Measurements from ENCODE around the gene PDE1A. TPM values are rescaled to one million over a fixed set of nuclear protein-coding genes. Genes with fewer than 3 reads are reported as not detected.
"Not testable (repeated sequence)": the region's sequence is repeated elsewhere in the genome, so short reads cannot be mapped to it uniquely, and the experiment has no call there.

Gene PDE1A
- total RNA-seq, 1 donor from 2014 or later: 2.9 TPM

- no peak for DNase-seq (ENCODE audit: low read depth)
Observed at GRCh38 chr2:182281276-182281675, 145.6 kb downstream of the PDE1A start.

GRCh38 chr2:182280118-182280517 is 146.7 kb downstream of the PDE1A start:
- DNase-seq (ENCODE audit: low read depth): peak; percentile 70

GRCh38 chr2:182276662-182277061 is 150.2 kb downstream of the PDE1A start:
- DNase-seq (ENCODE audit: low read depth): not testable (repeated sequence)

GRCh38 chr2:182267971-182268370 is 158.9 kb downstream of the PDE1A start:
- no peak for DNase-seq (ENCODE audit: low read depth)

- no peak for DNase-seq (ENCODE audit: low read depth)
Observed at GRCh38 chr2:182266909-182267308, 159.9 kb downstream of the PDE1A start.

- DNase-seq (ENCODE audit: low read depth): no peak
Observed at GRCh38 chr2:182265718-182266117, 161.1 kb downstream of the PDE1A start.

GRCh38 chr2:182261860-182262387 is 164.9 kb downstream of the PDE1A start:
- no peak for DNase-seq (ENCODE audit: low read depth)

- no peak for DNase-seq (ENCODE audit: low read depth)
Observed at GRCh38 chr2:182259629-182260150, 167.1 kb downstream of the PDE1A start.

- DNase-seq (ENCODE audit: low read depth): no peak
Observed at GRCh38 chr2:182252534-182252933, 174.3 kb downstream of the PDE1A start.

GRCh38 chr2:182248898-182249297 is 177.9 kb downstream of the PDE1A start:
- DNase-seq (ENCODE audit: low read depth): no peak

- peak; percentile 46 for DNase-seq (ENCODE audit: low read depth)
Observed at GRCh38 chr2:182248362-182248761, 178.5 kb downstream of the PDE1A start.

- no peak for DNase-seq (ENCODE audit: low read depth)
Observed at GRCh38 chr2:182247831-182248230, 179.0 kb downstream of the PDE1A start.

GRCh38 chr2:182245963-182246362 is 180.9 kb downstream of the PDE1A start:
- no peak for DNase-seq (ENCODE audit: low read depth)

GRCh38 chr2:182242609-182243008 is 184.2 kb downstream of the PDE1A start:
- no peak for DNase-seq (ENCODE audit: low read depth)

GRCh38 chr2:182241936-182242335 is 184.9 kb downstream of the PDE1A start:
- DNase-seq (ENCODE audit: low read depth): no peak

- DNase-seq (ENCODE audit: low read depth): peak; percentile 7
Observed at GRCh38 chr2:182240862-182241371, 185.9 kb downstream of the PDE1A start.

- DNase-seq (ENCODE audit: low read depth): no peak
Observed at GRCh38 chr2:182230561-182230960, 196.3 kb downstream of the PDE1A start.

- no peak for DNase-seq (ENCODE audit: low read depth)
Observed at GRCh38 chr2:182229297-182229696, 197.5 kb downstream of the PDE1A start.

- DNase-seq (ENCODE audit: low read depth): no peak
Observed at GRCh38 chr2:182228741-182229140, 198.1 kb downstream of the PDE1A start.

- DNase-seq (ENCODE audit: low read depth): no peak
Observed at GRCh38 chr2:182228073-182228473, 198.8 kb downstream of the PDE1A start.

- no peak for DNase-seq (ENCODE audit: low read depth)
Observed at GRCh38 chr2:182226807-182227206, 200.0 kb downstream of the PDE1A start.

- DNase-seq (ENCODE audit: low read depth): no peak
Observed at GRCh38 chr2:182224669-182225068, 202.2 kb downstream of the PDE1A start.

GRCh38 chr2:182220998-182221397 is 205.8 kb downstream of the PDE1A start:
- DNase-seq (ENCODE audit: low read depth): no peak

Measured in myocyte (in vitro differentiated cells).